ENCODE measurements around the gene DPEP2. TPM values are rescaled to one million over a fixed set of nuclear protein-coding genes. Genes with fewer than 3 reads are reported as not detected.

DPEP2 gene
- total RNA-seq, 6 experiments from 2014 or later, result 0.93 to 2.3 (median 1.6) TPM

- TF ChIP-seq CTCF (IDR thresholded peaks at IDR 0.05) (peak; percentile 75 to 85 (median 77)), POLR2A (IDR thresholded peaks at IDR 0.05) (no peak)
- ATAC-seq (peak; percentile 98 to 99 (median 98)), DNase-seq (peak; percentile 85 to 90 (median 90))
- Histone ChIP-seq H3K4me3 (no peak overlapping the region), H3K9me3 (no peaks in the 10 kb centered on the region), H3K36me3 (no peaks in the 10 kb centered on the region), H3K27ac (no peak overlapping the region), H3K4me1 (no peaks in the 10 kb centered on the region), H3K27me3 (no peaks in the 10 kb centered on the region)
- 42% methylated on average over 7 of the region's 14 CpGs for WGBS (ENCODE audit: insufficient coverage, low coverage, low lambda C conversion rate, missing lambda C conversion rate)
- intact Hi-C loops (cut with DNase I), result no loop called here
Observed at GRCh38 chr16:68040506-68041288, 41.4 kb upstream of the DPEP2 start.

GRCh38 chr16:68037841-68038597, 38.7 kb upstream of the DPEP2 start:
- Histone ChIP-seq H3K4me3 (no peak overlapping the region), H3K36me3 (no peaks in the 10 kb centered on the region), H3K4me1 (no peaks in the 10 kb centered on the region), H3K9me3 (no peaks in the 10 kb centered on the region), H3K27me3 (no peaks in the 10 kb centered on the region), H3K27ac (peak overlapping the region in 1 of 3 donors; percentile 8)
- ATAC-seq, result peak; percentile 6 to 56 (median 38)
- TF ChIP-seq CTCF (IDR thresholded peaks at IDR 0.05), result no peak
- no peak for TF ChIP-seq POLR2A (IDR thresholded peaks at IDR 0.05)
- intact Hi-C loops (cut with DNase I), result no loop called here
- DNase-seq, result no peak
- WGBS (ENCODE audit: insufficient coverage, low coverage, low lambda C conversion rate, missing lambda C conversion rate), result 56% methylated on average over 4 of the region's 9 CpGs

GRCh38 chr16:68035227-68035626, 35.9 kb upstream of the DPEP2 start:
- H3K27me3 ChIP-seq, result no peaks in the 10 kb centered on the region
- H3K36me3 ChIP-seq, result no peaks in the 10 kb centered on the region
- ATAC-seq (peak in 2 of 4 donors; percentile 23 to 53), DNase-seq (no peak)
- TF ChIP-seq CTCF (IDR thresholded peaks at IDR 0.05) (no peak), POLR2A (IDR thresholded peaks at IDR 0.05) (no peak)
- no peaks in the 10 kb centered on the region for H3K4me1 ChIP-seq
- intact Hi-C loops (cut with DNase I), result no loop called here
- whole genome bisulfite sequencing (ENCODE audit: insufficient coverage, low coverage, low lambda C conversion rate, missing lambda C conversion rate), result 72% methylated on average over 2 of the region's 2 CpGs
- H3K27ac ChIP-seq, result no peak overlapping the region
- H3K9me3 ChIP-seq, result no peaks in the 10 kb centered on the region
- H3K4me3 ChIP-seq, result no peak overlapping the region

GRCh38 chr16:68033101-68033500, 33.8 kb upstream of the DPEP2 start:
- H3K36me3 ChIP-seq, result peaks cover 0 to 3% (median 0%) of the 10 kb centered on the region in 4 donors
- ATAC-seq (no peak), DNase-seq (no peak)
- H3K27me3 ChIP-seq, result no peaks in the 10 kb centered on the region
- intact Hi-C loops (cut with DNase I), result no loop called here
- 100% methylated on average over 2 of the region's 2 CpGs for WGBS (ENCODE audit: insufficient coverage, low coverage, low lambda C conversion rate, missing lambda C conversion rate)
- no peak overlapping the region for H3K4me3 ChIP-seq
- H3K9me3 ChIP-seq, result no peaks in the 10 kb centered on the region
- TF ChIP-seq POLR2A (IDR thresholded peaks at IDR 0.05), result no peak
- TF ChIP-seq CTCF (IDR thresholded peaks at IDR 0.05), result no peak
- no peak overlapping the region for H3K27ac ChIP-seq
- no peaks in the 10 kb centered on the region for H3K4me1 ChIP-seq
